Measurements from ENCODE around the gene NCBP3.

NCBP3 gene

GRCh38 chr17:3768769-3769168 lies 77.3 kb downstream of the NCBP3 start:
- ChIA-PET CTCF (interaction anchor here (0.5 kb wide), 1 partner anchor 27 kb away, joined by 3 read pairs; no protein-coding TSS in a partner anchor), POLR2A (no interaction called here)
- TF ChIP-seq PRDM10 (tag by site-specific recombination; IDR thresholded peaks at IDR 0.05) (no peak), ZNF274 (IDR thresholded peaks at IDR 0.05; ENCODE audit: low read length) (no peak), ZNF274 (tag by site-specific recombination; IDR thresholded peaks at IDR 0.05; ENCODE audit: borderline replicate concordance) (no peak), ZNF132 (tag by site-specific recombination; IDR thresholded peaks at IDR 0.05; ENCODE audit: borderline replicate concordance) (no peak), GLIS1 (tag by site-specific recombination; IDR thresholded peaks at IDR 0.05) (no peak), CTCF (tag by site-specific recombination; IDR thresholded peaks at IDR 0.05) (no peak), ZNF354C (tag by site-specific recombination; IDR thresholded peaks at IDR 0.05; ENCODE audit: borderline replicate concordance, low read depth) (no peak), GLIS2 (tag by site-specific recombination; IDR thresholded peaks at IDR 0.05) (no peak), ZNF37A (tag by site-specific recombination; IDR thresholded peaks at IDR 0.05) (no peak), ZNF280C (tag by site-specific recombination; IDR thresholded peaks at IDR 0.05) (no peak), ZNF426 (tag by site-specific recombination; IDR thresholded peaks at IDR 0.05) (no peak), ZNF623 (tag by site-specific recombination; IDR thresholded peaks at IDR 0.05) (no peak)

GRCh38 chr17:3768341-3768740 lies 77.7 kb downstream of the NCBP3 start:
- CTCF ChIA-PET: no interaction called here
- H3K36me3 ChIP-seq (ENCODE audit: control insufficient read depth in 2 of 2, insufficient read depth in 1 of 2, low read length in 2 of 2): no peaks in the 10 kb centered on the region
- POLR2A ChIA-PET: no interaction called here
- H3K9me3 ChIP-seq (ENCODE audit: control insufficient read depth, insufficient read depth, low read depth, low read length): no peaks in the 10 kb centered on the region
- TF ChIP-seq ZNF169 (tag by site-specific recombination; IDR thresholded peaks at IDR 0.05): no peak
- no peak for TF ChIP-seq ZBTB49 (tag by site-specific recombination; IDR thresholded peaks at IDR 0.05; ENCODE audit: low read depth)
- TF ChIP-seq ZFP3 (tag by site-specific recombination; IDR thresholded peaks at IDR 0.05; ENCODE audit: low read depth): no peak
- TF ChIP-seq ZSCAN18 (tag by site-specific recombination; IDR thresholded peaks at IDR 0.05): no peak
- TF ChIP-seq ZNF654 (tag by site-specific recombination; IDR thresholded peaks at IDR 0.05; ENCODE audit: low read depth): no peak
- TF ChIP-seq ZSCAN5A (tag by site-specific recombination; IDR thresholded peaks at IDR 0.05): no peak
- no peaks in the 10 kb centered on the region for H3K4me1 ChIP-seq (ENCODE audit: control insufficient read depth, insufficient read depth, low read length)
- no peak overlapping the region for H3K27ac ChIP-seq (ENCODE audit: extremely low read depth, low read depth, low read length)
- H3K4me3 ChIP-seq (ENCODE audit: low read depth, low read length): no peak overlapping the region

More at GRCh38 chr17:3768769-3769168, 77.3 kb downstream of the NCBP3 start:
- Histone ChIP-seq H3K9me3 (ENCODE audit: control insufficient read depth, insufficient read depth, low read depth, low read length) (no peaks in the 10 kb centered on the region), H3K36me3 (ENCODE audit: control insufficient read depth in 2 of 2, insufficient read depth in 1 of 2, low read length in 2 of 2) (no peaks in the 10 kb centered on the region), H3K27ac (ENCODE audit: extremely low read depth, low read depth, low read length) (no peak overlapping the region), H3K4me3 (ENCODE audit: low read depth, low read length) (no peak overlapping the region), H3K4me1 (ENCODE audit: control insufficient read depth, insufficient read depth, low read length) (no peaks in the 10 kb centered on the region)

Data from HEK293 (cell line).